GM12878 (cell line): ENCODE measurements around the gene ZNF691. TPM values are rescaled to one million over a fixed set of nuclear protein-coding genes. Genes with fewer than 3 reads are reported as not detected.
A peak's percentile ranks its signal among the peaks of the same experiment; 100 is the strongest.

Source experiments
- ATAC-seq: fragments of 200-7000 bp; cut with Tn5 transposase; 3 replicates; pipeline ENCODE4 v1.9.1; 2020; ENCODE audit warnings: mild to moderate bottlenecking, moderate library complexity
- BruUV-seq: library from RNA; stranded (reverse); fragments of 400-500 nt; replicated peaks from 2 replicates; lab custom pipeline; 2021; lab: Mats Ljungman, UMichigan
- CTCF ChIA-PET: fragments of 300-600 bp; sonication (Branson Sonifier 250); formaldehyde crosslinking; extraction: SDS; loops from one replicate; lab custom pipeline; 2021; ENCODE audit warnings: inconsistent platforms; lab: Yijun Ruan, JAX
- POLR2A ChIA-PET: fragments of 350-600 bp; formaldehyde crosslinking; extraction: SDS; loops from one replicate; lab custom pipeline; 2021; ENCODE audit warnings: inconsistent platforms; lab: Charles Lee
- RAD21 ChIA-PET: fragments of 300-600 bp; sonication (Branson Sonifier 250); formaldehyde crosslinking; loops from one replicate; lab custom pipeline; 2023; ENCODE audit warnings: antibody characterized with exemption; ENCODE audit not compliant: unreplicated experiment; lab: Charles Lee
- SMC1A ChIA-PET: fragments of 300-600 bp; sonication (Branson Sonifier 250); formaldehyde crosslinking; loops from one replicate; lab custom pipeline; 2023; ENCODE audit not compliant: unreplicated experiment, uncharacterized antibody; lab: Charles Lee
- DNase-seq: peaks from one replicate; pipeline ENCODE4 v3.0.0-alpha.2; 2011; ENCODE audit warnings: low read depth, low spot score
- FAIRE-seq: peaks from 3 replicates; lab custom pipeline; 2011; peaks lifted over from hg19 to GRCh38; lab: Jason Lieb, UNC
- H2AFZ ChIP-seq: 2 replicates; pipeline ENCODE4 v1.6.0; 2011; ENCODE audit warnings: low read depth, low read length, control low read depth; ENCODE audit not compliant: control insufficient read depth
- H3K27ac ChIP-seq: 2 replicates; pipeline ENCODE4 v1.5.1; 2011; ENCODE audit warnings: control low read depth; ENCODE audit not compliant: control insufficient read depth, insufficient read depth
- H3K27me3 ChIP-seq, 2 experiments: replicated peaks in 1 of 2; 2 replicates each; pipeline versions ENCODE4 v1.6.0 to v1.6.1; 2011; ENCODE audit warnings: low read length in 1 of 2; ENCODE audit not compliant: control insufficient read depth in 2 of 2, insufficient read depth in 2 of 2
- H3K36me3 ChIP-seq, 2 experiments: 2 replicates each; pipeline ENCODE4 v1.5.1; 2011; ENCODE audit warnings: low read length in 1 of 2; ENCODE audit not compliant: control insufficient read depth in 2 of 2, insufficient read depth in 2 of 2
- H3K4me1 ChIP-seq: 2 replicates; pipeline ENCODE4 v1.6.1; 2011; ENCODE audit warnings: mild to moderate bottlenecking, low read length, moderate library complexity, mixed read lengths; ENCODE audit not compliant: control insufficient read depth, insufficient read depth
- H3K4me2 ChIP-seq: 2 replicates; pipeline ENCODE4 v1.6.0; 2011; ENCODE audit warnings: control low read depth; ENCODE audit not compliant: control insufficient read depth, insufficient read depth
- H3K4me3 ChIP-seq: fragments of 200-600 bp; sonication (generic); 2 replicates; pipeline ENCODE4 v1.5.1; 2016
- H3K79me2 ChIP-seq: 2 replicates; pipeline ENCODE4 v1.6.0; 2011; ENCODE audit warnings: low read length; ENCODE audit not compliant: control insufficient read depth, insufficient read depth
- H3K9ac ChIP-seq: 2 replicates; pipeline ENCODE4 v1.8.0; 2011; ENCODE audit warnings: low read length, control low read depth, mixed read lengths; ENCODE audit not compliant: control insufficient read depth, insufficient read depth
- H3K9me3 ChIP-seq: replicated peaks from 3 replicates; pipeline ENCODE4 v1.5.1; 2011; ENCODE audit warnings: mild to moderate bottlenecking, low read length; ENCODE audit not compliant: control insufficient read depth, insufficient read depth
- H4K20me1 ChIP-seq: 2 replicates; pipeline ENCODE4 v1.6.0; 2011; ENCODE audit not compliant: control insufficient read depth, insufficient read depth
- GATAD2B ChIP-seq: fragments of 450-650 bp; conservative IDR thresholded peaks from 2 replicates; pipeline ENCODE4 v1.6.1; 2017; ENCODE audit warnings: low read depth, mild to moderate bottlenecking, moderate library complexity
- NR2F1 ChIP-seq: fragments of 450-650 bp; conservative IDR thresholded peaks from 2 replicates; pipeline ENCODE4 v1.6.1; 2017; ENCODE audit warnings: mild to moderate bottlenecking
- PML ChIP-seq: IDR thresholded peaks from 2 replicates; pipeline ENCODE4 v1.6.1; 2012; ENCODE audit warnings: low read length, inconsistent platforms
- WGBS: methylation state at CpG from one replicate; pipeline ENCODE4 v1.1.6; 2016; ENCODE audit warnings: low lambda C conversion rate; ENCODE audit not compliant: insufficient replicate concordance, insufficient coverage; ENCODE audit errors: missing lambda C conversion rate; 5-methylcytosine and 5-hydroxymethylcytosine counted together
- in situ Hi-C: fragments of 300-500 bp; cut with MboI; formaldehyde crosslinking; loops from 9 replicates; pipeline ENCODE4 v1.14.3; 2018; ENCODE audit warnings: mixed read lengths
- intact Hi-C: fragments of 100-400 bp; cut with micrococcal nuclease; formaldehyde crosslinking; loops from one replicate; pipeline ENCODE4 v1.14.2; 2022; ENCODE audit not compliant: unreplicated experiment
- polyA plus RNA-seq, 11 experiments: library from polyadenylated mRNA; depleted of rRNA in 4 of 11; unstranded in 6 of 11; stranded (reverse) in 5 of 11; fragments of >200 nt; fragmentation: Nextera tagmentation in 4 of 11; fragmentation: Illumina TruSeq in 1 of 11; extraction: Ambion mirVana in 4 of 11; extraction: Trizol in 1 of 11; gene quantifications; 1 replicate in 1 of 11; 2 replicates in 10 of 11; pipeline versions ENCODE4 v1.2.1 to v1.2.3, GENCODE V29; 2011 to 2016; ENCODE audit warnings: inconsistent platforms in 2 of 11, missing spikeins in 2 of 11, low read depth in 1 of 11
- total RNA-seq, 4 experiments: library from RNA; depleted of rRNA in 3 of 4; stranded (reverse); fragments of >200 nt in 3 of 4; fragmentation: Illumina TruSeq in 1 of 4; extraction: Trizol in 1 of 4; gene quantifications; 2 replicates each; pipeline versions ENCODE4 v1.2.1 to v1.2.3, GENCODE V29; 2013 to 2021
- TF ChIP-seq, protein P1 (sequence below): IDR thresholded peaks from 2 replicates; pipeline ENCODE4 v1.6.1; 2011; ENCODE audit warnings: low read depth, mild to moderate bottlenecking, low read length, moderate library complexity, borderline replicate concordance; ENCODE audit errors: extremely low read depth

The ZNF691 gene
- total and polyA plus RNA-seq, 10 of the 15 experiments (the other 5 are each of a cell fraction or from before 2014, with no cell fraction given), result 8.5 to 16.2 (median 12.2) TPM

DNA sequence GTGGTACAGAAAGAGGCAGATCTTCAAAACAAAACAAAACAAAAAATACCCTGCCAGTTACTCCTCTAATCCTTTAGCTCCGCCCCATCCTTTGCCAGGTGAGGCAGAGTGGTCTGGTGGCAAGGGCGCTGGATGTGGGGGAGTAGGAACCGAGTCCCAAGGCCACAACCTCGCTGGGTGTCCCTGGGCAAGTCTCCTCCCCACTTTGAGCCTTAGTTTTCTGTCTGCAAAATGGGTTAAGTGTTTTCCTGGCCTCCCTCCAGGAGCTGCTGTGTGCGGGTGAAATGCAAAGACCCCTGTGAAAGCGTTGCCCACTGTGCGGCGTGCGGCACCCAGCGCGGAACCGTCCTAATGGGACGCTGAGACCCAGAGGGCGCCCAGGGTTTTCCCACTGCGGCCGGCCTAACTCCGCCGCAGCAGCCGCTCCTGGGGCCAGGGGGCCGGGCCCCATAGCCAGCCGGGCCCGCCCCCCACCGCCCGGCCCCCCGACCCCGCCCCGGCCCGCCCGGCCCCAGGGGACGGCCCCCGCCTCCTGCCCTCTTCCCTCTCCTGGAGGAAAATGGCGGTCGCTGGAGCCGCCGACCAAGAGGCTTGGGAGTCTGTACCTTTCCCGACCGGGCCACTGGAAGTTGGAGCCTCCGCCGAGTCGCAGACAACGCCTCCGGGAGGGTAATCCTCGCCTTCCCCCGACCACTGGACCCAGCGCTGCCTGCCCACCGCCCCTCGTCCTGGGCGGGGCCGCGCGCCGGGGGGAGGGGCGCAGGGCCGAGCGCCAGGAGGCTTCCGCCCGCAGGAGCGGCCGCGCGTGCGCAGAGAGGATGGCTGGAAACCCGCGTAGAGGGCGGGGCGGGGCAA is 29.6 kb upstream of the ZNF691 start, which contains the start of the genes ERMAP and SVBP (continued):
- TF ChIP-seq NR2F1 (peak; percentile 67), PML (peak; percentile 53; the same call in 1 of the 2 replicates), GATAD2B (peak; percentile 67; the same call in 1 of the 2 replicates)

DNA sequence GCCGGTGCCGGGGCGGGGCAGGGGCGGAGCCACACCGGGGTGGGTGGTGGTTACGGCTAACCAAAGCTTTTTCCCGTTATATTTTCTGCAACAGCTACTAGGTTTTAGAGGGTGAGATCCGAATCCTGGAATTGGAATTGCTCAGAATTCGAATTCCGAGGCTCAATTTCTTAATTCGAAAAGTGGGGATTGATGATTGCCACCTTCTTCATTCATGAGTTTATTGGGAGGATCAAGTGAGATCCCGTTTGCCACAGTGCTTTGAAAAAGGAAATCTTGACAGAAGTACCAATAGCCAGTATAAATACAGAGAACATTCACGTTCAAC is 29.0 kb upstream of the ZNF691 start:
- peak overlapping the region; percentile 80 for H3K4me3 ChIP-seq
- DNase-seq, result no peak
- no peak for ATAC-seq
- no peak overlapping the region for H3K27ac ChIP-seq
- H3K4me1 ChIP-seq, result peaks cover 4% of the 10 kb centered on the region; the same call in 1 of the 2 replicates
- 0 out of 2 replicates have a peak, but pooled peaks have one; percentile 7 for TF ChIP-seq PML
- TF ChIP-seq, protein P1, sequence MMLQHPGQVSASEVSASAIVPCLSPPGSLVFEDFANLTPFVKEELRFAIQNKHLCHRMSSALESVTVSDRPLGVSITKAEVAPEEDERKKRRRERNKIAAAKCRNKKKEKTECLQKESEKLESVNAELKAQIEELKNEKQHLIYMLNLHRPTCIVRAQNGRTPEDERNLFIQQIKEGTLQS, result no peak
- no TSS peak for BruUV-seq
- under 1% methylated on average over 8 of the region's 13 CpGs for WGBS
- in situ Hi-C loops (no loop called here), intact Hi-C loops (loop anchor here (2.0 kb wide), 1 partner anchor 51 kb away; the partner anchor contains the start of genes C1orf50 and P3H1)
- peaks cover 2% of the 10 kb centered on the region; the same call in 1 of the 2 replicates for H3K79me2 ChIP-seq
- FAIRE-seq, result no peak
- ChIA-PET SMC1A (interaction anchor here (0.7 to 3.0 kb wide), 9 partner anchors 9 to 1158 kb away, joined by 3 to 27 read pairs (median 3); partner anchors contain the start of genes YBX1 and ZNF691), RAD21 (interaction anchor here (0.7 to 2.9 kb wide), 8 partner anchors 9 to 256 kb away, joined by 3 to 20 read pairs (median 6); partner anchors contain the start of genes C1orf50, P3H1 and ZNF691), POLR2A (interaction anchor here (0.5 to 2.9 kb wide), 5 partner anchors 27 to 1029 kb away, joined by 3 to 15 read pairs (median 3); partner anchors contain the start of genes YBX1 and ZNF691), CTCF (interaction anchor here (1.1 to 2.9 kb wide), 6 partner anchors 9 to 106 kb away, joined by 3 to 16 read pairs (median 5); partner anchors contain the start of gene ZNF691)
- no peaks in the 10 kb centered on the region for H4K20me1 ChIP-seq
- no peaks in the 10 kb centered on the region for H3K9me3 ChIP-seq
- H3K4me2 ChIP-seq, result peak overlapping the region; percentile 70
- peak overlapping the region; percentile 39; the same call in 1 of the 2 replicates for H3K9ac ChIP-seq
- no peaks in the 10 kb centered on the region for H3K27me3 ChIP-seq
- no peaks in the 10 kb centered on the region for H3K36me3 ChIP-seq
- H2AFZ ChIP-seq, result peak overlapping the region; percentile 79
